HL-60 (cell line): Measurements from ENCODE around the gene GALNT13.

Source experiments
- CTCF ChIP-seq: IDR thresholded peaks from one replicate; pipeline ENCODE4 v1.5.1; 2011; ENCODE audit warnings: low read length, control low read depth, inconsistent platforms; ENCODE audit not compliant: insufficient read depth
- POLR2AphosphoS5 ChIP-seq: IDR thresholded peaks from 2 replicates; pipeline ENCODE4 v1.6.1; 2012; ENCODE audit warnings: low read depth
- REST ChIP-seq: IDR thresholded peaks from 2 replicates; pipeline ENCODE4 v1.6.1; 2012; ENCODE audit warnings: low read depth; ENCODE audit not compliant: insufficient replicate concordance

- no peak for TF ChIP-seq CTCF
- no peak for TF ChIP-seq POLR2AphosphoS5
- TF ChIP-seq REST = no peak
Observed at GRCh38 chr2:153823880-153824279, 47.8 kb upstream of the GALNT13 start.
